ENCODE results near the gene FTSJ1.
A peak's percentile ranks its signal among the peaks of the same experiment; 100 is the strongest.
"Not testable (repeated sequence)": the region's sequence is repeated elsewhere in the genome, so short reads cannot be mapped to it uniquely, and the experiment has no call there.

Gene FTSJ1

DNA sequence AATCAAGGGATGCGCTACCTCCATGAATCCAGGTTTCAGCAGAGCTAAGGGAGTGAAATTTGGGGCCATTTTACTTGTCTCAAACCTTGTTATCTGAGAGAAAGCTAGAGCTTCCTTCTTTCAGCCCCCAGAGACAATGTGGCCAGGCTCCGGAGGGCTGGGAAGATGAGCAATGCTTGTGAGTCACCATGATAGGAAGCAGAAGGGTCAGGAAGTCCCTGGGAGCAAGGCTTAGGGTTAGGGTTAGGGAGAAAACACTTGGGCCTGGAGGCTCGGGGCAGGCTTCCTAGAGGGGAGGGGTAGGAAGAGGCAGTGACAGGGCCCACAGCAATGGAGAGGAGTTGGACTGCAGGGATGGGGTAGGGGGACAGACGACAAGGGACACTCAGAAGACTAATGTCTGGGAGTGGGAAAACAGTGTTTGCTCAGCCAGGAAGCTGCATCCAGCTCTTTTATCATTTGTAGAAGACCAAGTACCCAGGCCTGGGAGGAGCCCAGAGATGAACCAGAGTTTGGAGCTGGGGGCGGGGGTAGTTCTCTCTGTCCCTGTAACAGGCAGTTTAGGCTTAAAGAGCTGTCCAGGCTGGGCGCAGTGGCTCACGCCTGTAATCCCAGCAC lies 16.4 kb downstream of the FTSJ1 start:
- DNase-seq (ENCODE audit: extremely low spot score, insufficient read length, low read depth), result no peak
- FAIRE-seq, result peak; percentile 21

- no peak for DNase-seq (ENCODE audit: extremely low spot score, insufficient read length, low read depth)
- FAIRE-seq, result no peak
These were observed 17.9 kb downstream of the FTSJ1 start for GRCh38 chrX:48493890-48494364.

GRCh38 chrX:48496660-48497059 lies 20.7 kb downstream of the FTSJ1 start:
- no peak for DNase-seq (ENCODE audit: extremely low spot score, insufficient read length, low read depth)

DNA sequence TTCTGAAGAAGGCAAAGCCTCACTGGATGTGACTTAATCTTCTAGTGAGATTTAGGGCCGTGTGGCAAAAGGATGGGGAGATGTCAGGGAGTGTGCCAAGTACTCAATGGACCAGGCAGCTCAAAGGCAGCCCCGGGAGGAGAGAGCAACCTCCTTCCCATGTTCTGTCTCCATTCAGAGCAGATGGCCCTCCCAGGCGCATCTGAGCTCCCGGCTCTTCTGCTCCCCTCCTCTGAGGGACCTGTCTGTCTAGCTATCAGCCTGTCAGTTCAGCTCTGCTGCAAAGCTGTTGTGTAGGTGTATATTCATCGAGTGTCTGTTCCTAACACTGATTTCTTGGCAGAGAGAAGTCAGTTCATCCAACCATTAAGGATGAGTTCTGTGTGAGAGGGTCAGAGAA lies 21.9 kb downstream of the FTSJ1 start:
- FAIRE-seq (no peak), DNase-seq (ENCODE audit: extremely low spot score, insufficient read length, low read depth) (no peak)

More at GRCh38 chrX:48496660-48497059, 20.7 kb downstream of the FTSJ1 start:
- FAIRE-seq, result no peak

GRCh38 chrX:48498374-48498809 lies 22.4 kb downstream of the FTSJ1 start:
- DNase-seq (ENCODE audit: extremely low spot score, insufficient read length, low read depth) (no peak), FAIRE-seq (no peak)

GRCh38 chrX:48504261-48504660 lies 28.3 kb downstream of the FTSJ1 start:
- FAIRE-seq, result no peak
- no peak for DNase-seq (ENCODE audit: extremely low spot score, insufficient read length, low read depth)

DNA sequence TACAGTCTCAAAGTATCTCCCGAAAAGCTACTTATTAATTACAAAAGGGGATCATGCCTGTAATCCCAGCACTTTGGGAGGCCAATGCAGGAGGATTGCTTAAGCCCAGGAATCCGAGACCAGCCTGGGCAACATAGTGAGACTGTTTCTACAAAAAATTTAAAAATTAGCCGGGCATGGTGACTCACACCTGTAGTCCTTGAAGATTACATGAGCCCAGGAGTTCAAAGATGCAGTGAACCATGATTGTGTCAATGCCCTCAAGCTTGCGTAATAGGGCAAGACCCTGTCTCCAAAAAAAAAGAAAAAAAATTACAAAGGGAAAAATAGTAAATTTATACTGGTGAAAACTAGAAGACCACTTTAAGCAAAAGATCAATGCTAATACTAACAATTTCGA lies 29.5 kb downstream of the FTSJ1 start:
- FAIRE-seq, result no peak
- no peak for DNase-seq (ENCODE audit: extremely low spot score, insufficient read length, low read depth)

DNA sequence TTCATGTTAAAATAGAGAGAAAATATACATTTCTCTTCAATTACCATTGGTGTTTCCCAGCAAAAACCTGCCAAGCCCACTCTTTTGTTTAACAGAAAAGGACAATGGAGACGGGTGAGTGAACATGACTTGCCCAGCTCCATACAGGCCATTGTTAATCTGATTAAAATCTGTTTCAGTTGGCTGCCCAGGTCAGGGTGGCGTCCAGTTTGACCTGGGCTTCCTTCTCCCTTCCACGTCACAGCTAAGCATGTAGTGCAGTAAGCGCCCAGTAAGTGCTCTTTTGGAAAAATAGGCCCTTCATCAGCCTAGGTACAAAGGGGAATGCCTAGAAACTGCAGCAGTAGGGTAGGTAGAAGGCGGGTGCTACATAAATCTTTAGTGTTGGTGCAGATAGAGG lies 31.2 kb downstream of the FTSJ1 start:
- FAIRE-seq (no peak), DNase-seq (ENCODE audit: extremely low spot score, insufficient read length, low read depth) (no peak)

DNA sequence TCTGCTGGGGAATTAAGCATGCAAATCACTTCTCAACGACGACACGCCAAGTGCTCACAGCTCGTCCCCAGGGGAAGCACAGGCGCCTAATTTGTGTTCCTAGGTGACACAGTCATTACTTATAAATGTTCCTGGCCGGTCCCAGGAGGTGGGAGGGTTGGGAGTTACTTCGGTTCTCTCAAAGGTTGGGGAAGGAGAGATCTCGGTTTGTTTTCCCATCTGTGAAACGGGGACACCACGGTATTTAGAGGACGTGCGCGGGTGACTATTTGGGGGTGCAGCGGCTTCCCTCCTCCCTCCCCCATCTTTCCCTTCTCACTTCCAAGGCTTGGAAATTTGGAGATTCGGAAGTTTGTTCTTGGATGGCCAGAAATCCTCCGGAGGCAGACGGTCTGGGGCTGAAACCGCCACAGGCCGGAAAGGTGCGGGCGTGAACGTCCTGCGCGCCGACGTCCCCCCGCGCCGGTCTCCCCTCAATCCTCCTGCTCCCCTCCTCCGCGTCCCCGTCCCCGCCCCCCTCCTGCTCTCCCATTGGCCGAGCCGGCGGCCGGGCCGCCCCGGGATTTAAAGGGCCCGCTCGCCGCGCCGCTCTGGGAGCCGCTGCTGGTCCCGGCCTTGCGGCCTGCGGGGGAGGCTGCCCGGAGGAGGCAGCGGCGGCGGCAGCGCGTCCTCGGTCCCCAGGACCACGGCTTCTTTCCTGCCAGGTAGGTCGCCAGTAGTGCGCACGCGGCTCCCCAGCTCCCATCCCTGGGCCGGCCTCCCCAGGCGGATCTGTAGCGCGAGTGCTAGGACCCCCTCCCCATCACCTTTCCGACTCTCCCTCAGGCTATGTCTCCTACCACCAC lies 32.6 kb downstream of the FTSJ1 start, which contains the start of gene PORCN:
PORCN (plus strand) TSS at position 593 of the 845 bp plus-strand sequence. CDS start 829 bp downstream, outside the sequence.
- peak; percentile 92 for FAIRE-seq

GRCh38 chrX:48509245-48509590 lies 33.2 kb downstream of the FTSJ1 start:
- DNase-seq (ENCODE audit: extremely low spot score, insufficient read length, low read depth), result no peak
- FAIRE-seq, result peak; percentile 49

More for the DNA sequence above, 32.6 kb downstream of the FTSJ1 start, which contains the start of gene PORCN:
- DNase-seq (ENCODE audit: extremely low spot score, insufficient read length, low read depth), result peak; percentile 83

DNA sequence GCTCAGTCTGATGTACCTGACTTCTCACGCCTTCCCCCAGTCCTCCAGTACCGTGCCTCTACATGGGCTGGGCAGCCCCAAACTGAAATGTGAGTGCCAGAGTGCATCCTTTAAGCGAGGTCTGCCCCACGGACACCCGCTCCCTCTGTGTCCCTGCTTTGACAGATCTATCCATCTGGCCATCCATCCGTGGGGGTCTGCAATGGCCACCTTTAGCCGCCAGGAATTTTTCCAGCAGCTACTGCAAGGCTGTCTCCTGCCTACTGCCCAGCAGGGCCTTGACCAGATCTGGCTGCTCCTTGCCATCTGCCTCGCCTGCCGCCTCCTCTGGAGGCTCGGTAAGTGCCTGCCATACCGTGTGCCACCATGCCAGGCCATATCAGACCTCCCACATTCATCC lies 33.6 kb downstream of the FTSJ1 start:
- FAIRE-seq (no peak), DNase-seq (ENCODE audit: extremely low spot score, insufficient read length, low read depth) (no peak)

GRCh38 chrX:48511560-48511959 lies 35.6 kb downstream of the FTSJ1 start:
- FAIRE-seq (peak; percentile 67), DNase-seq (ENCODE audit: extremely low spot score, insufficient read length, low read depth) (no peak)

GRCh38 chrX:48512371-48512935 lies 36.5 kb downstream of the FTSJ1 start:
- DNase-seq (ENCODE audit: extremely low spot score, insufficient read length, low read depth) (no peak), FAIRE-seq (no peak)

GRCh38 chrX:48513670-48514069 lies 37.7 kb downstream of the FTSJ1 start:
- no peak for DNase-seq (ENCODE audit: extremely low spot score, insufficient read length, low read depth)

GRCh38 chrX:48514126-48514806 lies 38.3 kb downstream of the FTSJ1 start:
- DNase-seq (ENCODE audit: extremely low spot score, insufficient read length, low read depth) (no peak), FAIRE-seq (no peak)

More at GRCh38 chrX:48513670-48514069, 37.7 kb downstream of the FTSJ1 start:
- FAIRE-seq, result no peak

DNA sequence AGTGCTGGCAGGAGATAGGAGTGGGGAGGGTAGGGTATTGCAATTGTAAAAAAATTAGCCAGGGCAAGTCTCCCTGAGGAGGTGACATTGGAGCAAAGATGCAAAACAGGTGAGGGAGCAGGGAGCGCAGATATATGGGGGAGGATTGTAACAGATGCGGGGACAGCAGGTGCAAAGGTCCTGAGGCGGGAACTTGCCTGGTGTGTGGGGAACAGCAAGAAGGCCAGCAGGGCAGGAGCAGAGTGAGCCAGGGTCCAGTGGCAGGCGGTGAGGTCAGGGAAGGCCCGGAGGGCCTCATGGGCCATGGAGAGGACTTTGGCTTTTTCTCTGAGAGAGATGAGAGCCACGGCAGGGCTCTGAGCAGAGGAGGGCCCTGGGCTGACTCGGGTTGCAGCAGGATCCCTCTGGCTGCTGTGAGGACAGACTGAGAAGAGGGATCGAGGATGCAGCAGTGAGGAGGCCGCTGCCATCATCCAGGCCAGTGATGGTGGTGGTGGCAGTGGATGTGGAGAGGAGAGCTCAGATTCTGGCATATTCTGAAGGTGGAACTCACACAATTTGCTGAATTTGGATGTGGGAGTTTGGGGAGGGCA lies 39.0 kb downstream of the FTSJ1 start:
- no peak for FAIRE-seq
- no peak for DNase-seq (ENCODE audit: extremely low spot score, insufficient read length, low read depth)

DNA sequence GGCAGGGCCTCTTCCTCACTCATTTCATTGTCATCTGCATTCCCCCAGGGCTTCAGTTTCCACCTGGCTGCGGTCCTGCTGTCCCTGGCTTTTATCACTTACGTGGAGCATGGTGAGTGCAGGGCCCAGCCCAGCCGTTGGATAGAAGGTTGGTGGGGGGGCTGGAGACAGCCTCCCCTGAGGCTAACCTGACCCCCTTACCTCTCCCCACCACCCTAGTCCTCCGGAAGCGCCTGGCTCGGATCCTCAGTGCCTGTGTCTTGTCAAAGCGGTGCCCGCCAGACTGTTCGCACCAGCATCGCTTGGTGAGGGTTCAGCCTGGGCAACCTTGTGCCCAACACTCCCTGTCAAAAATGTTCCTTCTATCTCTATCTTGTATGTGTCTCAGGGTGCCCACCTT lies 39.8 kb downstream of the FTSJ1 start:
- FAIRE-seq (no peak), DNase-seq (ENCODE audit: extremely low spot score, insufficient read length, low read depth) (no peak)

DNA sequence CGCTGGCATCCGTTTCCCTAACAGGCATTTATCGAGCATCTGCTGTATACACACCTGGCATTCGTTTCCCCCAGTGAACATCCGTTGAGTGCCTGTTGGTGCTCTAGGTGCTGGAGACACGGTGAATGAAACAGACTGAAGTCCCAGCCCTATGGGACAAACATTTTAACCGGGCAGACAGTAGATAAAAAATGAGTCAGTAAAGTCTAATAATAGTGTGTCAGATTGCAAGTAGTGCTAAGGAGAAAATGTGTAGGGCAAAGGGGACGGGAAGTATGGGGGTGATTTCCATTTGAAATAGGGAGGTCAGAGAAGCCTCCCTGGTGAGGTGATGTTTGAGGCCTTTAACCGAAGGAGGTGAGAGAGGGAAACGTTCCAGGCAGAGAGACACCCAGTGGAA lies 40.3 kb downstream of the FTSJ1 start:
- FAIRE-seq, result no peak

GRCh38 chrX:48516987-48517386 lies 41.0 kb downstream of the FTSJ1 start:
- no peak for DNase-seq (ENCODE audit: extremely low spot score, insufficient read length, low read depth)
- no peak for FAIRE-seq

More for the DNA sequence above, 40.3 kb downstream of the FTSJ1 start:
- DNase-seq (ENCODE audit: extremely low spot score, insufficient read length, low read depth), result no peak

DNA sequence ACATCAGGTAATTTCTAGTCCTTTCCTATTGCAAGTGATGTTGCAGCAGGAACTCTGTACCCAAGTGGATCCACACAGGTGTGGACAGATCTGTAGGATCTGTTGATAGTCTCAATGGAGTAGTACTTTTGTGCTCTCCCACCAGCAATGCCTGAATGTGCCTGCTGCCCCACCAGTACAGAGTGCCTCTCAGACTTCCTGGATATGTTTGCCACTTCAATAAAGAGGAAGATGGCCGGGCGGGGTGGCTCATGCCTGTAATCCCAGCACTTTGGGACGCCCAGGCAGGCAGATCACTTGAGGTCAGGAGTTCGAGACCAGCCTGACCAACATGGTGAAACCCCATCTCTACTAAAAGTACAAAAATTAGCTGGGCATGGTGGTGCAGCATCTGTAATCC lies 43.5 kb downstream of the FTSJ1 start:
- not testable (repeated sequence) for FAIRE-seq; DNase-seq (ENCODE audit: extremely low spot score, insufficient read length, low read depth)
